Duodenal mucosa (tissue), 2 donors: ENCODE measurements around the gene LRRC32.
A peak's percentile ranks its signal among the peaks of the same experiment; 100 is the strongest.

Experiments
- H3K27ac ChIP-seq: one replicate; pipeline ENCODE4 v1.7.0; 2013; ENCODE audit warnings: low read depth, low read length
- H3K27me3 ChIP-seq, 2 donors: one replicate each; pipeline ENCODE4 v1.7.0; 2013; ENCODE audit warnings: low read length in 2 of 2, control low read depth in 1 of 2; ENCODE audit not compliant: insufficient read depth in 2 of 2, control insufficient read depth in 1 of 2
- H3K36me3 ChIP-seq, 2 donors: one replicate each; pipeline ENCODE4 v1.7.0; 2013; ENCODE audit warnings: low read length in 2 of 2, control low read depth in 1 of 2; ENCODE audit not compliant: insufficient read depth in 2 of 2, control insufficient read depth in 1 of 2
- H3K4me1 ChIP-seq, 2 donors: one replicate each; pipeline ENCODE4 v1.7.0; 2013; ENCODE audit warnings: low read length in 2 of 2, control low read depth in 1 of 2; ENCODE audit not compliant: insufficient read depth in 2 of 2, control insufficient read depth in 1 of 2
- H3K4me3 ChIP-seq, 2 donors: one replicate each; pipeline ENCODE4 v1.7.0; 2013; ENCODE audit warnings: low read length in 2 of 2, low read depth in 1 of 2
- H3K9ac ChIP-seq, 2 donors: one replicate each; pipeline ENCODE4 v1.7.0; 2013; ENCODE audit warnings: low read length in 2 of 2, low read depth in 1 of 2
- H3K9me3 ChIP-seq, 2 donors: one replicate each; pipeline ENCODE4 v1.7.0; 2013; ENCODE audit warnings: low read length in 2 of 2, control low read depth in 1 of 2; ENCODE audit not compliant: control insufficient read depth in 1 of 2

LRRC32 gene

GRCh38 chr11:76629853-76630599 is 40.5 kb downstream of the LRRC32 start:
- no peaks in the 10 kb centered on the region for H3K27me3 ChIP-seq
- peak overlapping the region; percentile 78 for H3K27ac ChIP-seq
- no peaks in the 10 kb centered on the region for H3K36me3 ChIP-seq
- peaks cover 11 to 18% of the 10 kb centered on the region in 2 donors for H3K4me1 ChIP-seq
- peak overlapping the region in 1 of 2 donors; percentile 26 for H3K9ac ChIP-seq
- H3K4me3 ChIP-seq: no peak overlapping the region
- peaks cover 6% of the 10 kb centered on the region in 2 donors for H3K9me3 ChIP-seq

DNA sequence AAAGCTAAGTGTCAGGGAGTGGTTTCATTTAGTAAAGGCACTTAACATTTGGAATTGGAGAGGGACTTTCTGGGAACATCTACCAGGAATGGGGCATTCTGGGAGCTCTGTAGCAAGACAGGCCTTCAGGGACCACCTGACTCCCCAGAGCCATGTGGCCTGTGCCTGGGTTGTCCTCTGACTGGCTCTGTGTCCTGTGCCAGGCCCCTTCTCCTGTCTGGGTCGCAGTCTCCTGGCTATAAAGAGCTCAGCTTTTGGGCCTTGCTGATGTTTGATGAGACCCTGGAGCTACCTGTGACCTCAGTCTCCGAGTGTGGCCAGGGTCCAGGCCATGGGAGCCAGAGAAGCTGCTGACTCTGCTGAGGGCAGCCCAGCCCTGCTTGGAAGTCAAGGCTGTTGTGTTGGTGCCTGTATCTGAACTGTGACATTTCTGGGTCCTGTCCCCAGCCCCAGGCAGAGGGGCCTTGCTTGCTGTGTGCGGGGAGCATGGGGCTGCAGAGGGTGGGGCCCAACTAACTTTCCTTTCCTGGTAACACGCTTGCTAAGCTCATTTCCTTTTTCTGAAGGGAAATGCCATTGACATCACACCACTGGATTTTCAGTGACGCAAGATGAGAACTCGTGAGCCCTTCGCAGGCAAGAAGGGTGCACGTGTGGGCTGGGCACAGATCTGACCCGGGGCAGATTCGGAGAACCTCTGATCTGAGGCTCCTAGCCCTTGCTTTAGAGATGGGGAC is 41.3 kb downstream of the LRRC32 start:
- H3K9ac ChIP-seq: peak overlapping the region in 1 of 2 donors; percentile 26
- H3K27ac ChIP-seq: peak overlapping the region; percentile 78
- peaks cover 11 to 18% of the 10 kb centered on the region in 2 donors for H3K4me1 ChIP-seq
- no peaks in the 10 kb centered on the region for H3K36me3 ChIP-seq
- no peak overlapping the region for H3K4me3 ChIP-seq
- peaks cover 6% of the 10 kb centered on the region in 2 donors for H3K9me3 ChIP-seq
- no peaks in the 10 kb centered on the region for H3K27me3 ChIP-seq

DNA sequence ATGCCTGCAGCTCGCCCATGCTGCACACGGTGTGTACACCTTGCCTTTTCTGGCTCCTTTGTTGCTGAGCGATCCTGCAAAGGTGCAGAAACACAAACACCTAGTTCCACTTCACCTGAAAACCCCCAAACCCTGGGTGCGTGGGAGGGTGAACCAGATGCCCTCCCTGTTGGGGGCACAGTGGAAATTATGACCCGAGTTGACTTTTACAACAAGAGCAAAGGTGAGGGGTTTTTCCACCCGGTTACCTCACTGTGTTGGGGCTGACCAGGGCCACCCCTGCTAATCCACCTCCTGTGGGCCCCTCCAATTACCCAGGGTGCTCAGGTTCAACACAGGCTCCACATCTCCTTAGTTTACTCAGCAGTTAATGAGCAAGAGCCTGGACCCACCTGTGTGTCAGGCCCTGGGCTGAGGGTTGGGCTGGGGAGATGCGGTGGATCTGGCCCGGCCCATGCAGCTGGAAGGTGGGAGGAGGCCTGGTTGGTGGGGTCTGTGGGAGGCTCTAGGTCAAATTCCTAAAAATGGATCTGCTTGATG is 42.1 kb downstream of the LRRC32 start:
- no peak overlapping the region for H3K4me3 ChIP-seq
- peak overlapping the region; percentile 34 for H3K27ac ChIP-seq
- no peaks in the 10 kb centered on the region for H3K27me3 ChIP-seq
- H3K9ac ChIP-seq: no peak overlapping the region
- H3K36me3 ChIP-seq: no peaks in the 10 kb centered on the region
- peaks cover 6% of the 10 kb centered on the region in 2 donors for H3K9me3 ChIP-seq
- H3K4me1 ChIP-seq: peaks cover 11 to 18% of the 10 kb centered on the region in 2 donors

DNA sequence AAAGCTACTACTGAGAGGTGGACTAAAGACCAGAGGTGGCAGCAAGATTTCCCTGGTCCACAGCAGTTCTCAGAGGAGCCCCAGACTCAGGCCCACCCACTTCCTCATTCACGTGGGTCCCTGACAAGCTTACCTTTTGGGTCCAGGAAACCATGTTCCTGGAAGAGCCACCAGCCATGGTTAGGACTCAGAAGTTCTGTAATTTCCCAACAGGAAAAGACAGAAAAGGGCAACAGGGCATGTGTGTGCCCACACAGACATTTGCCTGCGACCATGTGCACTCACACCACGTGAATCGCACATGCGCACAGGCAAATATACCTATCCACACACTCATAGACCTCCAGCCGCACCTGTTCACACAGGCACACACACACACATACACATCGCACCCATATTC is 42.9 kb downstream of the LRRC32 start:
- Histone ChIP-seq H3K36me3 (no peaks in the 10 kb centered on the region), H3K4me1 (peaks cover 11 to 18% of the 10 kb centered on the region in 2 donors), H3K9ac (no peak overlapping the region), H3K4me3 (no peak overlapping the region), H3K27ac (no peak overlapping the region), H3K9me3 (peaks cover 6% of the 10 kb centered on the region in 2 donors), H3K27me3 (no peaks in the 10 kb centered on the region)

DNA sequence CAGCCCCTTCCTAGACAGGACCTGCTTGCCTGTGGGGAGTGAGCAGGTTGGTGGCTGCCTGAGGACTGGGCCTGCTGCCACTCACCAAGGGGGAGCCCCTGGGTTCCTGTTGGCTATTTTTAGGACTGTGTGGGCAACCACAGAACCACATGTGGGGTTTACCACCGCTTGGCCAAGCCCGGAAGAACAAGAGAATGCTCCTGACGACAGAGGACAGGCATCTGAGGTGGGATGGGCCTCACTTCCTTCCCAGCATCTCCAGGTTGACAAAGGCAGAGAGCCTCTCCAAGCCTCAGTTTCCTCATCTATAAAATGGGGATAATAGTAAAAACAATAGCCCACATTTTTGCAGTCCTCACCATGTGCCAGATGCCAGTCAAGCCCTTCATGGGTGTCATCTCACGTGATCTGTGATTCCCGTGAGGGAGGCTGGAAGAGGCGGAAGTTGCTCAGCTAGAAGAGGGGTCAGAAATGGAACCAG is 43.6 kb downstream of the LRRC32 start:
- no peak overlapping the region for H3K9ac ChIP-seq
- H3K27me3 ChIP-seq: no peaks in the 10 kb centered on the region
- no peak overlapping the region for H3K4me3 ChIP-seq
- peaks cover 11 to 18% of the 10 kb centered on the region in 2 donors for H3K4me1 ChIP-seq
- no peaks in the 10 kb centered on the region for H3K36me3 ChIP-seq
- peaks cover 6% of the 10 kb centered on the region in 2 donors for H3K9me3 ChIP-seq
- H3K27ac ChIP-seq: no peak overlapping the region

GRCh38 chr11:76626266-76626665 is 44.3 kb downstream of the LRRC32 start:
- Histone ChIP-seq H3K4me1 (peaks cover 11 to 18% of the 10 kb centered on the region in 2 donors), H3K36me3 (no peaks in the 10 kb centered on the region), H3K9me3 (peaks cover 6% of the 10 kb centered on the region in 2 donors), H3K9ac (no peak overlapping the region), H3K27me3 (no peaks in the 10 kb centered on the region), H3K27ac (no peak overlapping the region), H3K4me3 (no peak overlapping the region)

DNA sequence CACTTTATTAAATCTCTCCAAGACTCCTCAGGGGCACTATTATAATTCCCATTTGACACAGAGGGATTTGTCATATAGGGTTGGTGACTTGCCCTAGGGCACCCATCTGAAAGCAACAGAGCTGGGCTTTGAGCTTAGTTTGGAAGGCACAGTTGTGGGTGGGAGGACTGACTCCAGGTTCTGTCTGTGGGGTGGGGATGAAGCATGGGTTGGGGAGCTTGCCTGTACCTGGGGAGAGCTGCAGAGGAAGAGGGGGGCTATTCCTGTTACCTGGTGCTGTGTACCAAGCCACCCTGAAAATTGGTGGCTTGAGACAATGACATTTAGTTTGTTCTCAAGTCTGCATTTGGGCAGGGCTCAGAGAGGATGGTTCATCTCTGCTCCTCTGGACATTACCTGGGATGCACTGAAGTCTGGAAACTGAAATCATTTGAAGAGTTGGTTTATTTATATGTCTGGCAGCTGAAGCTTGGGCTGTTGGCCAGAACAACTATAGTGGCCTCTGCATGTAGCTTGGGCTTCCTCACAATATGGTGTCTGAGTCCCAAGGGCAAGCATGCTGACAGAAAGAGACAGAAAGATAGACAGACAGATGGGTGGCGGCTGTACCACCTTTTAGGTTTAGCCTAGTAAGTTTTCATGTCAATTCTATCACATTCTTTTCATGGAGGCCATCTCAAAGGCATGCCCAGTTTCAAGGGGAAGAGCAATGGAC is 44.9 kb downstream of the LRRC32 start:
- H3K9ac ChIP-seq: no peak overlapping the region
- H3K27ac ChIP-seq: no peak overlapping the region
- H3K9me3 ChIP-seq: peaks cover 6% of the 10 kb centered on the region in 2 donors
- H3K36me3 ChIP-seq: no peaks in the 10 kb centered on the region
- peaks cover 11 to 18% of the 10 kb centered on the region in 2 donors for H3K4me1 ChIP-seq
- no peaks in the 10 kb centered on the region for H3K27me3 ChIP-seq
- H3K4me3 ChIP-seq: no peak overlapping the region

DNA sequence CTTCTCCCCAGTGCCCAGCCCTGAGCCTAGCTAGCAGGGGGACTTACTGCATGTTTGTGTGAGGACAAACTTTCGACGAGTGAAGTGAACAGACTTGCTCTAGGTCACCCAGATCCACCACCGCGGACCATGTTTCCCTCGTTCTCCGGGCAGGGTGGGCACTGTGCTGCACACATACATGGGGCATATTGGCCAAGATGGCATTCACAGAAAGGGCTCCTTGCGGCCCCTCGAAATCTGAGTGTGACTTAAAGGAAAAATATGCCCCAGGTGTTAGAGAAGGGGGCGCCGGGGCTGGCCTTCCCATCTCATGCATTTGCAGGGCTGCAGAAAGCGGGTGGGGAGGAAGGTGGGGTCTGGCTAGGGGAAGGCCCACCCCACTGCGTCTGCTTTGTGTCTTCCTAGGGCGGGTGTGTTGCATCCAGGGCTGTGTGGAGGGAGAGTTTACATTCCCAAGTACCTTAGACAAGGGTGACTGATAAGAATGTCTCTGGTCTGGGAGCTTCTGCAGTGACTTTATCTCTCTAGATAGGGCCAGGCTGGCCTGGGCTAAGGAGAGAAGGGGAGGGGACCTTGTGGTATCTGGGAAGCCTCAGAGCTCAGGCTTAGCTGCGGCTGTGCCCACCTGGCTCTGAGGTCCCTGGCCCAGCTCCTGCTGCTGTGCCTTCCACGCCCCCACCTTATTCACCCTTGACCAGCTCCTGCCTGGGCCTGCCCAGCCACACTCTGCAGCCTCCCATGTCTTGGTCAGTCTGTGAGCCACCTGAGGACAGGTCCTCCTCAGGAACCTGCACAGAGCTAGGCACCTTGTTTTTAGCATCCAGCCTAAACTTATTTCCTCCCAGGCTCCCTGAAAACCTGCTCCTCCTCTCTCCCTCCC is 45.8 kb downstream of the LRRC32 start:
- Histone ChIP-seq H3K9me3 (peaks cover 6% of the 10 kb centered on the region in 2 donors), H3K4me3 (no peak overlapping the region), H3K27ac (no peak overlapping the region), H3K27me3 (no peaks in the 10 kb centered on the region), H3K36me3 (no peaks in the 10 kb centered on the region), H3K9ac (no peak overlapping the region), H3K4me1 (peaks cover 6 to 12% of the 10 kb centered on the region in 2 donors)

DNA sequence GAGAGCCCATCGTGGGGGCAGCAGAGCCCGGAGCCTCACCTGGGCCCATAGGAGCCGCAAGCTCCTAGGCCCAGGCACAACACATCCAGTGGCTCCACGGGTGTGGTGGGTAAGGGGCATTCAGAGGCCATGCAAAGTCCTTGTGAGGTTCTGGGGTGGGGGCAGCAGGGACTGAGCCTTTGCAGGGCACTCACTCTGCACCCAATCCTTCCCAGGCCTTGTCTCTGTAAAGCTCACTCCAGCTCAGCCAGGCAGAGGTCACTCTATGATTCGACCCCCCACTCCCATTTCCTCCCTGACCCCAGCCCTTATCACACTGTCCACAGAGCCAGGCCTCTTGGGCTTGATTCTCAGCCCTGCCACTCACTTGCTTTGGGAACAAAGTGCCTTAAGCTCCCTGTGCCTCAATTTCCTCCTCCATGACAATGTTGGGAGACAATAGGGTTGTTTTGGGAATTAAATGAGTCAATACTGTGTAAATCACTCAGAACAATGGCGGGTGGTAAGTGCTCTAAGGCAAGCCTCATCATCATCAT is 46.6 kb downstream of the LRRC32 start:
- H3K27ac ChIP-seq: no peak overlapping the region
- peaks cover 6% of the 10 kb centered on the region in 2 donors for H3K9me3 ChIP-seq
- H3K9ac ChIP-seq: no peak overlapping the region
- H3K4me1 ChIP-seq: peaks cover 0 to 6% of the 10 kb centered on the region in 2 donors
- no peaks in the 10 kb centered on the region for H3K27me3 ChIP-seq
- H3K4me3 ChIP-seq: no peak overlapping the region
- H3K36me3 ChIP-seq: no peaks in the 10 kb centered on the region
